T-helper 2 cell treated with Interferon-gamma antibody and Interleukin-4, amounts not matched to agents 5 μg/mL and 100 μg/mL, for 36 hours (primary cell): ENCODE results near the gene CCDC50.

Source experiments
- DNase-seq: peaks from one replicate; pipeline ENCODE4 v3.0.0; 2021; ENCODE audit warnings: low spot score
- H3K27ac Mint-ChIP-seq: one replicate; pipeline ENCODE4 v1.8.0; 2021; ENCODE audit warnings: mild to moderate bottlenecking, mixed read lengths
- H3K27me3 Mint-ChIP-seq: one replicate; pipeline ENCODE4 v1.8.0; 2021; ENCODE audit warnings: low read depth, mixed read lengths
- H3K36me3 Mint-ChIP-seq: one replicate; pipeline ENCODE4 v1.8.0; 2021; ENCODE audit warnings: low read depth, mixed read lengths
- H3K4me1 Mint-ChIP-seq: one replicate; pipeline ENCODE4 v1.8.0; 2021; ENCODE audit warnings: low read depth, mixed read lengths
- H3K4me3 Mint-ChIP-seq: one replicate; pipeline ENCODE4 v1.8.0; 2022; ENCODE audit warnings: mild to moderate bottlenecking, moderate library complexity, mixed read lengths
- H3K9me3 Mint-ChIP-seq: one replicate; pipeline ENCODE4 v1.8.0; 2021; ENCODE audit warnings: mixed read lengths

Gene CCDC50

GRCh38 chr3:191347228-191347627 is 18.0 kb downstream of the CCDC50 start:
- peaks cover 1% of the 10 kb centered on the region for H3K4me1 Mint-ChIP-seq

GRCh38 chr3:191348098-191348497 is 18.9 kb downstream of the CCDC50 start:
- Mint-ChIP-seq H3K9me3 (no peaks in the 10 kb centered on the region), H3K4me1 (peaks cover 1% of the 10 kb centered on the region), H3K4me3 (no peak overlapping the region), H3K27ac (no peak overlapping the region), H3K27me3 (no peaks in the 10 kb centered on the region), H3K36me3 (no peaks in the 10 kb centered on the region)
- DNase-seq, result no peak

More at GRCh38 chr3:191347228-191347627, 18.0 kb downstream of the CCDC50 start:
- Mint-ChIP-seq H3K27me3 (no peaks in the 10 kb centered on the region), H3K9me3 (no peaks in the 10 kb centered on the region), H3K4me3 (no peak overlapping the region), H3K36me3 (no peaks in the 10 kb centered on the region), H3K27ac (no peak overlapping the region)
- no peak for DNase-seq

DNA sequence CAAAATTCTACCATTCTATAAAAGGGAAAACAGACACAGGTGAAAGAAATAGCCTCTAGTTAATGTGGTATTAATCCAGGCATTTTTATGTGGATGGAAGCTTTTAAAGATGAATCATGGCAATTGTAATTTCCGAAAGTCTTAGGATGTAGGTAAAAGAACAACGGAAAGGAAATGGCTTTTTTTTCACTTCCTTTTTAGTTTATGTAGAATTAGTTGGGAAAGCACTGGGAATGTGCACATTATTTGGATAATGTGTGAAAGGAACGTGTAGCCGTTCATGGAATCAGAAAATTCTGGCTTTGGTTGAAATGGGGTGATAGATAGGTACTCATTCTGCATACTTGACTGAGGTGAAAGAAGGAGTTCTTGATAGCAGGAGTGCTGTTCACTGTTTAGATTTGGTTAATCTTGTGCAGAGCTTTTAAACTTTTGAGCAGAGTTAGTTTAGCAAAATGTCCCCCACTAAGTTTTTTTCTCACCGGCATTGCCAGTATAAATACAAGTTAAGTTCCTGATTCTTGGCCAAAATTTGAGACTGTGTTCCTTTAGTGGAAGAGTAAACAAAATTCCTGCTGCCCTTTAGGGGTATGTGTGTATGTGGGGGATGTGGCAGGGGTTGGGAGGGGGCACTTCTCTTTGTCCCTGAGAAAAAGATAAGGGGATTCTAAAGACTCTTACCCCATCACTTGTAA is 21.3 kb downstream of the CCDC50 start:
- Mint-ChIP-seq H3K9me3 (no peaks in the 10 kb centered on the region), H3K4me1 (peaks cover 3% of the 10 kb centered on the region), H3K4me3 (no peak overlapping the region), H3K27me3 (no peaks in the 10 kb centered on the region), H3K36me3 (no peaks in the 10 kb centered on the region), H3K27ac (no peak overlapping the region)
- DNase-seq, result no peak

DNA sequence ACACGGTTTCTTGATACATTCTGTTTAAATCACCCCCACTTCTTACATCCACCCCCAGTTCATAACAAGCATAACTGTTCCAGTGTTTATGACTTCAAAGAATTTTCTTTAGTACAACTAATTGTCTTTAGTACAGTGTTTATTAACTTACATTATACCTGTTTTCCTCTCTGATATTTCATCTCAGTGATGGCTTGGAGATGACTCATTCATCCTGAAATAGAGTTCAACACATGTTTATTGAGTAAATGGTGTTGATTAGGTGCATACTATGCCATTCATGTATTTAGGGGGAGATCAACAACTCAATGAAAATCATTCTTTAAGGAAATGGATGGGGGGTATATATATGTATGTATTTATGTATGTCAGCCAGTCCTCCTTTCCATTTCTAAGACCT is 22.8 kb downstream of the CCDC50 start:
- no peak for DNase-seq
- Mint-ChIP-seq H3K9me3 (no peaks in the 10 kb centered on the region), H3K4me3 (no peak overlapping the region), H3K27ac (no peak overlapping the region), H3K4me1 (peaks cover 3% of the 10 kb centered on the region), H3K36me3 (no peaks in the 10 kb centered on the region), H3K27me3 (no peaks in the 10 kb centered on the region)

DNA sequence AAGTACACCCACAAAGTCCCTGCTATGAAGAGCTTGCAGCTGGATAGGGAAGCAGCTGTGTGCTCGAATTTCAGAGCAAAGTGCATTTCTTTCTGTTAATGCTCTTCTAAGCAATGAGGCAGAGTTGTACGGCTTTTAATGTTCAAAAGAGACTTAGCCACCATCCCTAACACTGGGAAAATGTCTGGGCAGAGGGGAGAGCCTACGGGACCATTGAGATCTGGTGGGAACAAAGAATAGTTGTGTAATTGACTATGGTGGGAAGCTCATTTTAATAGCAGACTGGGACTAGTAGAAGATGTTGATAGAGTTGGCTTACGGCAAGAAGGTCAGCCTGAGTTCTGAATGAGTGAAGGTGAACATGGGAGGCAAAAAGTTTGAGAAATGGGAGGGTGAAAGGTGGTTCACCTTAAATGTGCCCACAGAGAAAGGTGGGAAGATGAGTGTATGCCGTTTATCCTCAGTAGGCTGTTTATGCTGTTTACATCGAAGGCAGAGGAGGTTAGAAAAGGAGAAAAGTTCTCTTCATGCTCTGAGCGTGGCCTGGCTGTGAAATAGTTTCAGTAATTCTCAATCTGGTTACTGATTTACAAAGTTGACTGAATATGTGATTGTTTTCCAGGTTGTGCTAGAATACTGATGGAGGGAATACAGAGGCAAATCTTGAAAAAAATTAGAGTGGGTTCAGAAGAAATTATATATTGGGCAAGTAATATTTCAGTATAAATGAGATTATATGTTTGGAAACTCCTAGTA is 24.0 kb downstream of the CCDC50 start:
- no peak for DNase-seq
- H3K4me3 Mint-ChIP-seq, result no peak overlapping the region
- H3K27me3 Mint-ChIP-seq, result no peaks in the 10 kb centered on the region
- H3K4me1 Mint-ChIP-seq, result peaks cover 4% of the 10 kb centered on the region
- no peaks in the 10 kb centered on the region for H3K9me3 Mint-ChIP-seq
- H3K27ac Mint-ChIP-seq, result no peak overlapping the region
- H3K36me3 Mint-ChIP-seq, result peaks cover 3% of the 10 kb centered on the region

- DNase-seq, result no peak
- Mint-ChIP-seq H3K27ac (no peak overlapping the region), H3K27me3 (no peaks in the 10 kb centered on the region), H3K4me1 (peaks cover 8% of the 10 kb centered on the region), H3K9me3 (no peaks in the 10 kb centered on the region), H3K36me3 (peaks cover 11% of the 10 kb centered on the region), H3K4me3 (no peak overlapping the region)
Measured at GRCh38 chr3:191355406-191355805, 26.2 kb downstream of the CCDC50 start.

- Mint-ChIP-seq H3K27ac (no peak overlapping the region), H3K4me3 (no peak overlapping the region), H3K27me3 (no peaks in the 10 kb centered on the region), H3K36me3 (peaks cover 15% of the 10 kb centered on the region), H3K4me1 (peaks cover 10% of the 10 kb centered on the region), H3K9me3 (no peaks in the 10 kb centered on the region)
- DNase-seq, result no peak
Measured at GRCh38 chr3:191356631-191357439, 27.6 kb downstream of the CCDC50 start.

GRCh38 chr3:191357909-191358308 is 28.7 kb downstream of the CCDC50 start:
- no peak for DNase-seq
- peaks cover 15% of the 10 kb centered on the region for H3K4me1 Mint-ChIP-seq
- H3K36me3 Mint-ChIP-seq, result peaks cover 15% of the 10 kb centered on the region
- no peaks in the 10 kb centered on the region for H3K27me3 Mint-ChIP-seq
- H3K27ac Mint-ChIP-seq, result no peak overlapping the region
- no peak overlapping the region for H3K4me3 Mint-ChIP-seq
- no peaks in the 10 kb centered on the region for H3K9me3 Mint-ChIP-seq

- Mint-ChIP-seq H3K27me3 (no peaks in the 10 kb centered on the region), H3K9me3 (no peaks in the 10 kb centered on the region), H3K4me1 (peaks cover 15% of the 10 kb centered on the region), H3K27ac (no peak overlapping the region), H3K4me3 (no peak overlapping the region), H3K36me3 (peaks cover 19% of the 10 kb centered on the region)
- DNase-seq, result no peak
Measured at GRCh38 chr3:191358929-191359328, 29.7 kb downstream of the CCDC50 start.

DNA sequence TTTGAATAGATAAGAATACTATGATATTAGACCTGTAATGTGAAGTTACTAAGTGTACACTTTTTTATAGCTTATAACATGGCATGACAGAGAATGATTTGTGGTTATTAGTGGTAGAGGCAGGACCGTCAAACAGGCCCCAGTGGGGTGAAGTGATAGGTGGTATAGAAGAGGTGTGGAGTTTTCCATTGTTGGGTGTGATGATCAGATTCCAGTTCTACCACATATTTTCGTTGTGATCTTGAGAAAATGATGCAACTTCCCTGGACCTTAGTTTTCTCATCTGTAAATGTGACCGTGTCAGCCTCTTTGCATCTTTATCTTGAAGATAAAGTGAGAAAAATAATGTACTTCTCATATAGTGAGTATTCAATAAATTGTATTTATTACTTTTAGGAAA is 31.4 kb downstream of the CCDC50 start:
- Mint-ChIP-seq H3K36me3 (peaks cover 21% of the 10 kb centered on the region), H3K4me1 (peaks cover 14% of the 10 kb centered on the region), H3K9me3 (no peaks in the 10 kb centered on the region), H3K27ac (no peak overlapping the region), H3K27me3 (no peaks in the 10 kb centered on the region), H3K4me3 (no peak overlapping the region)
- DNase-seq, result no peak

DNA sequence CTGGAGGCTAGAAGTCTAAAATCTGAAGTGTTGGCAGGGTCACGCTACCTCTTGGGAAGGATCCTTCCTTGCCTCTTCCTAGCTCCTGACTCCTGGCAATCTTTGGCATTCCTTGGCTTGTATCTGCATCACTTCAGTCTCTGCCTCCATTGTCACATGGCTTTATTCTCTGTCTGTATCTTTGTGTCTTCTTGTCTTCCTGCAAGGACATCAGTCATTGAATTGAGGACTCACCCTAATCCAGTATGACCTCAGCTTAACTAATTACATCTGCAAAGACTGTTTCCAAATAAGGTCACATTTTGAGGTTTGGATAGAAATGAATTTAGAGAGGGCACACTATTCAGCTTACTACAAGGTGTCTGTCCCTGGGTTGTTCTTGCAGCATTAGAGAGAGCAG is 32.3 kb downstream of the CCDC50 start:
- DNase-seq, result no peak
- H3K9me3 Mint-ChIP-seq, result no peaks in the 10 kb centered on the region
- H3K36me3 Mint-ChIP-seq, result peaks cover 21% of the 10 kb centered on the region
- H3K27ac Mint-ChIP-seq, result no peak overlapping the region
- H3K27me3 Mint-ChIP-seq, result no peaks in the 10 kb centered on the region
- no peak overlapping the region for H3K4me3 Mint-ChIP-seq
- H3K4me1 Mint-ChIP-seq, result peaks cover 14% of the 10 kb centered on the region

- H3K27ac Mint-ChIP-seq, result no peak overlapping the region
- H3K4me1 Mint-ChIP-seq, result peaks cover 14% of the 10 kb centered on the region
- no peaks in the 10 kb centered on the region for H3K27me3 Mint-ChIP-seq
- no peak overlapping the region for H3K4me3 Mint-ChIP-seq
- H3K9me3 Mint-ChIP-seq, result no peaks in the 10 kb centered on the region
- peaks cover 21% of the 10 kb centered on the region for H3K36me3 Mint-ChIP-seq
- DNase-seq, result no peak
Measured at GRCh38 chr3:191362037-191362436, 32.8 kb downstream of the CCDC50 start.

DNA sequence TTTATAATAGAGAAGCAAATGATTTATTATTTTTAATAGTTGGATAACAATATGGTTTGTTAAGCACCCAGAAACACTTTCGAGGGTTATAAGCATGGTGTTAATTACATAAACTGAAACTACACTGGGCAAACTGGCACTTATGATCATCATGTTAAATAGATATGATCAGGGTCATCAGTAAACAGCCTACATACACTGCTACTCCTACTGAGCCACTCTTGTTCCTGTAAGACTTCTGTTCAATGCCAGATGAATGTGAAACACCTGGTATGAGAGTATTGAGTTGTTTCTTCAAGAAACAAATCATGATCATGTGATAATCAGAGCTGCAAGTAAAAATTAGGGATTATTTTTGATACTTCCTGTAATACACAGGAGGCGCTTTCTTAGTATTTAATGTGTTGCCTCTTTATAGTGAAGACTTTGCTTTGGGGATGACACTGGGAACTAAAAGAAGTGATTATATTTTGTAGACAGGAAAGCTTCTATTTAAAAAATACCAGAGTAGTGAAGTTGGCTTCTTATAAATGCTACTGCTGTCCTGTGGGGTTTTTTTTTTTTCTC is 33.4 kb downstream of the CCDC50 start:
- Mint-ChIP-seq H3K9me3 (no peaks in the 10 kb centered on the region), H3K36me3 (peaks cover 18% of the 10 kb centered on the region)

GRCh38 chr3:191363221-191363620 is 34.0 kb downstream of the CCDC50 start:
- Mint-ChIP-seq H3K36me3 (peaks cover 17% of the 10 kb centered on the region), H3K4me3 (no peak overlapping the region), H3K9me3 (no peaks in the 10 kb centered on the region), H3K27ac (no peak overlapping the region), H3K27me3 (no peaks in the 10 kb centered on the region), H3K4me1 (peaks cover 12% of the 10 kb centered on the region)
- DNase-seq, result no peak

More for the DNA sequence above, 33.4 kb downstream of the CCDC50 start:
- no peak overlapping the region for H3K4me3 Mint-ChIP-seq
- peaks cover 14% of the 10 kb centered on the region for H3K4me1 Mint-ChIP-seq
- no peaks in the 10 kb centered on the region for H3K27me3 Mint-ChIP-seq
- H3K27ac Mint-ChIP-seq, result no peak overlapping the region
- DNase-seq, result no peak
